ENCODE measurements around the gene BBS1. TPM values are rescaled to one million over a fixed set of nuclear protein-coding genes. Genes with fewer than 3 reads are reported as not detected.

Gene BBS1
- total and polyA plus RNA-seq, 7 experiments from 2014 or later = 9.6 to 38.2 (median 22.7) TPM

- H3K9me3 Mint-ChIP-seq = no peaks in the 10 kb centered on the region
- peaks cover 0 to 81% (median 0%) of the 10 kb centered on the region in 3 experiments for H3K36me3 ChIP-seq (ENCODE audit: control insufficient read depth in 2 of 3, insufficient read depth in 3 of 3, low read length in 3 of 3)
- H3K27ac Mint-ChIP-seq = peak overlapping the region in 1 of 9 donors; percentile 14
- H3K4me3 ChIP-seq (ENCODE audit: low read length) = no peak overlapping the region
- DNase-seq = no peak
- peaks cover 0 to 26% (median 5%) of the 10 kb centered on the region in 5 donors for H3K36me3 Mint-ChIP-seq
- H3K4me3 Mint-ChIP-seq = no peak overlapping the region
- no peaks in the 10 kb centered on the region for H3K4me1 ChIP-seq (ENCODE audit: control insufficient read depth in 2 of 2, insufficient read depth in 2 of 2, low read length in 2 of 2)
- H3K27me3 ChIP-seq (ENCODE audit: control insufficient read depth in 2 of 2, insufficient read depth in 2 of 2, low read length in 2 of 2) = no peaks in the 10 kb centered on the region
- CTCF ChIA-PET = no interaction called here
- no peak for ATAC-seq
- no peaks in the 10 kb centered on the region for H3K27me3 Mint-ChIP-seq
- POLR2A ChIA-PET = interaction anchor here (0.7 kb wide), 1 partner anchor 745 kb away, joined by 3 read pairs; no protein-coding TSS in a partner anchor
- no peaks in the 10 kb centered on the region for H3K9me3 ChIP-seq (ENCODE audit: control insufficient read depth in 2 of 3, low read length in 3 of 3)
- no peaks in the 10 kb centered on the region for H3K4me1 Mint-ChIP-seq
- intact Hi-C loops (cut with micrococcal nuclease) = no loop called here
- no peak overlapping the region for H3K27ac ChIP-seq (ENCODE audit: low read depth, low read length)
These were observed 19.0 kb upstream of the BBS1 start for GRCh38 chr11:66491315-66491935.

GRCh38 chr11:66492161-66492865 lies 18.1 kb upstream of the BBS1 start:
- no peak for DNase-seq
- Histone ChIP-seq H3K36me3 (ENCODE audit: control insufficient read depth in 2 of 3, insufficient read depth in 3 of 3, low read length in 3 of 3) (peaks cover 0 to 79% (median 0%) of the 10 kb centered on the region in 3 experiments), H3K4me3 (ENCODE audit: low read length) (no peak overlapping the region), H3K4me1 (ENCODE audit: control insufficient read depth in 2 of 2, insufficient read depth in 2 of 2, low read length in 2 of 2) (no peaks in the 10 kb centered on the region), H3K9me3 (ENCODE audit: control insufficient read depth in 2 of 3, low read length in 3 of 3) (no peaks in the 10 kb centered on the region), H3K27ac (ENCODE audit: low read depth, low read length) (no peak overlapping the region), H3K27me3 (ENCODE audit: control insufficient read depth in 2 of 2, insufficient read depth in 2 of 2, low read length in 2 of 2) (no peaks in the 10 kb centered on the region)
- no peak overlapping the region for H3K4me3 Mint-ChIP-seq
- peaks cover 0 to 32% (median 7%) of the 10 kb centered on the region in 5 donors for H3K36me3 Mint-ChIP-seq
- H3K27ac Mint-ChIP-seq = no peak overlapping the region
- intact Hi-C loops (cut with micrococcal nuclease) = no loop called here
- POLR2A ChIA-PET = no interaction called here
- ATAC-seq = no peak
- H3K4me1 Mint-ChIP-seq = no peaks in the 10 kb centered on the region
- no peaks in the 10 kb centered on the region for H3K27me3 Mint-ChIP-seq
- CTCF ChIA-PET = no interaction called here
- H3K9me3 Mint-ChIP-seq = no peaks in the 10 kb centered on the region

DNA sequence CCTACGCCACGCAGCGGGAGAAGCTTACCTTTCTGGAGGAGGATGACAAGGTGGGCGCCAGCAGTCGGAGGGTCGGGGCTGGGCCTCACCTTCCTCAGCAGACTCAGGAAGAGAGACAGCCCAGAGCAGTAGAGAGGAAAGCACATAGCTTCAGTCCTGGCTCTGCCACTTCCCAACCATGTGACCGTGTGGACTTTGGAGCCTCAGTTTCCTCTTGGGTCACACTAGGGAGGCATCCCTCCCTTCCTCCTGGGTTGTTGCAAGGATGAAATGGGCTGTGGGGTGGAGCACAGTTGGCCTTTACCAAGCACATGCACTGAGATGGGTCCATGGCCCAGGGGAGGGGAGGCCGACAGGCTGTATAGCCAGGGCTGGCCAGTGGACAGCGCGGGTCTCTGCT lies 17.3 kb upstream of the BBS1 start:
- Histone ChIP-seq H3K36me3 (ENCODE audit: control insufficient read depth in 2 of 3, insufficient read depth in 3 of 3, low read length in 3 of 3) (peaks cover 0 to 75% (median 0%) of the 10 kb centered on the region in 3 experiments), H3K27ac (ENCODE audit: low read depth, low read length) (no peak overlapping the region), H3K27me3 (ENCODE audit: control insufficient read depth in 2 of 2, insufficient read depth in 2 of 2, low read length in 2 of 2) (no peaks in the 10 kb centered on the region), H3K4me3 (ENCODE audit: low read length) (no peak overlapping the region), H3K9me3 (ENCODE audit: control insufficient read depth in 2 of 3, low read length in 3 of 3) (no peaks in the 10 kb centered on the region), H3K4me1 (ENCODE audit: control insufficient read depth in 2 of 2, insufficient read depth in 2 of 2, low read length in 2 of 2) (no peaks in the 10 kb centered on the region)
- peaks cover 0 to 30% (median 7%) of the 10 kb centered on the region in 5 donors for H3K36me3 Mint-ChIP-seq
- DNase-seq (no peak), ATAC-seq (no peak)
- no peak overlapping the region for H3K4me3 Mint-ChIP-seq
- ChIA-PET CTCF (no interaction called here), POLR2A (no interaction called here)
- H3K27me3 Mint-ChIP-seq = no peaks in the 10 kb centered on the region
- H3K27ac Mint-ChIP-seq = no peak overlapping the region
- no peaks in the 10 kb centered on the region for H3K9me3 Mint-ChIP-seq
- intact Hi-C loops (cut with micrococcal nuclease) = no loop called here
- no peaks in the 10 kb centered on the region for H3K4me1 Mint-ChIP-seq

- ChIA-PET CTCF (no interaction called here), POLR2A (no interaction called here)
- Mint-ChIP-seq H3K4me3 (no peak overlapping the region), H3K36me3 (peaks cover 0 to 26% (median 8%) of the 10 kb centered on the region in 5 donors), H3K27me3 (no peaks in the 10 kb centered on the region), H3K9me3 (no peaks in the 10 kb centered on the region), H3K27ac (no peak overlapping the region), H3K4me1 (no peaks in the 10 kb centered on the region)
- Histone ChIP-seq H3K9me3 (ENCODE audit: control insufficient read depth in 2 of 3, low read length in 3 of 3) (no peaks in the 10 kb centered on the region), H3K27me3 (ENCODE audit: control insufficient read depth in 2 of 2, insufficient read depth in 2 of 2, low read length in 2 of 2) (no peaks in the 10 kb centered on the region), H3K4me1 (ENCODE audit: control insufficient read depth in 2 of 2, insufficient read depth in 2 of 2, low read length in 2 of 2) (no peaks in the 10 kb centered on the region), H3K4me3 (ENCODE audit: low read length) (no peak overlapping the region), H3K36me3 (ENCODE audit: control insufficient read depth in 2 of 3, insufficient read depth in 3 of 3, low read length in 3 of 3) (peaks cover 0 to 63% (median 0%) of the 10 kb centered on the region in 3 experiments), H3K27ac (ENCODE audit: low read depth, low read length) (no peak overlapping the region)
- intact Hi-C loops (cut with micrococcal nuclease) = no loop called here
- ATAC-seq = no peak
- DNase-seq = no peak
These were observed 16.0 kb upstream of the BBS1 start for GRCh38 chr11:66494458-66494857.

DNA sequence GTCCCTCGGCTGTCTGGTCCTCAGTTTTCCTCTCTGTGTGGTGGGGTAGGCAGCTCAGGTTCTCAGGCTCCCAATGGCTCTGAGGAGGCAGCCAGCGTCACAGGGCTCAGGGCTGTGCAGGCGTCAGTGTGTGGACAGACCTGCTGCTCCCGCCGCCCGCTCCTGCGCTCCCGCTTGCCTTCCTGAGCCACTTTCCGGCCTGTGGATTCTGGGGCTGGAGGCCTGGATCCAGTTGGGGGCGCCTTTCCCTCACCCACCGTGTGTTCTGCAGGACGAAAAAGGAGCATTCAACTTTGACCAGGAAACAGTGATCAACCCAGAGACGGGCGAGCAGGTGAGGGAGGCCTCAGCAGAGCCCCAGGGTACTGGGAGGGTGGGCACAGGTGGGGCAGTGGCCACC lies 15.5 kb upstream of the BBS1 start:
- peaks cover 0 to 59% (median 0%) of the 10 kb centered on the region in 3 experiments for H3K36me3 ChIP-seq (ENCODE audit: control insufficient read depth in 2 of 3, insufficient read depth in 3 of 3, low read length in 3 of 3)
- Mint-ChIP-seq H3K27me3 (no peaks in the 10 kb centered on the region), H3K36me3 (peaks cover 0 to 28% (median 9%) of the 10 kb centered on the region in 5 donors), H3K27ac (no peak overlapping the region), H3K4me1 (no peaks in the 10 kb centered on the region), H3K4me3 (no peak overlapping the region), H3K9me3 (no peaks in the 10 kb centered on the region)
- ChIA-PET POLR2A (no interaction called here), CTCF (no interaction called here)
- intact Hi-C loops (cut with micrococcal nuclease) = no loop called here
- DNase-seq (no peak), ATAC-seq (no peak)
- no peaks in the 10 kb centered on the region for H3K9me3 ChIP-seq (ENCODE audit: control insufficient read depth in 2 of 3, low read length in 3 of 3)
- no peak overlapping the region for H3K27ac ChIP-seq (ENCODE audit: low read depth, low read length)
- H3K4me3 ChIP-seq (ENCODE audit: low read length) = no peak overlapping the region
- H3K27me3 ChIP-seq (ENCODE audit: control insufficient read depth in 2 of 2, insufficient read depth in 2 of 2, low read length in 2 of 2) = no peaks in the 10 kb centered on the region
- H3K4me1 ChIP-seq (ENCODE audit: control insufficient read depth in 2 of 2, insufficient read depth in 2 of 2, low read length in 2 of 2) = no peaks in the 10 kb centered on the region

GRCh38 chr11:66495401-66495854 lies 15.0 kb upstream of the BBS1 start:
- H3K4me1 ChIP-seq (ENCODE audit: control insufficient read depth in 2 of 2, insufficient read depth in 2 of 2, low read length in 2 of 2) = no peaks in the 10 kb centered on the region
- no peaks in the 10 kb centered on the region for H3K9me3 ChIP-seq (ENCODE audit: control insufficient read depth in 2 of 3, low read length in 3 of 3)
- Mint-ChIP-seq H3K9me3 (no peaks in the 10 kb centered on the region), H3K27me3 (no peaks in the 10 kb centered on the region), H3K36me3 (peaks cover 0 to 29% (median 8%) of the 10 kb centered on the region in 5 donors), H3K4me1 (no peaks in the 10 kb centered on the region), H3K27ac (no peak overlapping the region), H3K4me3 (no peak overlapping the region)
- H3K36me3 ChIP-seq (ENCODE audit: control insufficient read depth in 2 of 3, insufficient read depth in 3 of 3, low read length in 3 of 3) = peaks cover 0 to 59% (median 0%) of the 10 kb centered on the region in 3 experiments
- DNase-seq (no peak), ATAC-seq (no peak)
- intact Hi-C loops (cut with micrococcal nuclease) = no loop called here
- CTCF ChIA-PET = no interaction called here
- no peaks in the 10 kb centered on the region for H3K27me3 ChIP-seq (ENCODE audit: control insufficient read depth in 2 of 2, insufficient read depth in 2 of 2, low read length in 2 of 2)
- H3K4me3 ChIP-seq (ENCODE audit: low read length) = no peak overlapping the region
- POLR2A ChIA-PET = no interaction called here
- H3K27ac ChIP-seq (ENCODE audit: low read depth, low read length) = no peak overlapping the region

DNA sequence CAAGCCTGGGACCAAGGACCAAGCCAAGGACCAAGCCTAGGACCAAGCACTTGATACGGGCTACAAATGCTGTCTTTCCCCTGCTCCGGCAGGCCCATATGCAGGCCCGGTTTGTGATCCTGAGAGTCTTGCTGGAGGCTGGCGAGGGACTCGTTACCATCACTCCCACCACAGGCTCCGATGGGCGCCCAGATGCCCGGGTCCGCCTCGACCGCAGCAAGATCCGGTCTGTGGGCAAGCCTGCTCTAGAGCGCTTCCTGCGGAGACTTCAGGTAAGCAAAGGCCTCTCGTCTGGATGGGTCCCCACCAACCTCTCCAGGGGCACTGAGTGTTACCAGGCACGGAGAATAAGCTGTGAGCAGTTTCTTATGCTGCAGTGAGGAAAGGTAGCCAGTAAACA lies 13.2 kb upstream of the BBS1 start:
- no peaks in the 10 kb centered on the region for H3K4me1 Mint-ChIP-seq
- no peak overlapping the region for H3K4me3 ChIP-seq (ENCODE audit: low read length)
- POLR2A ChIA-PET = no interaction called here
- ATAC-seq = no peak
- H3K27me3 ChIP-seq (ENCODE audit: control insufficient read depth in 2 of 2, insufficient read depth in 2 of 2, low read length in 2 of 2) = no peaks in the 10 kb centered on the region
- H3K27ac ChIP-seq (ENCODE audit: low read depth, low read length) = no peak overlapping the region
- H3K27me3 Mint-ChIP-seq = no peaks in the 10 kb centered on the region
- CTCF ChIA-PET = no interaction called here
- H3K27ac Mint-ChIP-seq = no peak overlapping the region
- DNase-seq = no peak
- peaks cover 0 to 44% (median 0%) of the 10 kb centered on the region in 3 experiments for H3K36me3 ChIP-seq (ENCODE audit: control insufficient read depth in 2 of 3, insufficient read depth in 3 of 3, low read length in 3 of 3)
- H3K9me3 ChIP-seq (ENCODE audit: control insufficient read depth in 2 of 3, low read length in 3 of 3) = no peaks in the 10 kb centered on the region
- H3K4me3 Mint-ChIP-seq = no peak overlapping the region
- peaks cover 0 to 33% (median 8%) of the 10 kb centered on the region in 5 donors for H3K36me3 Mint-ChIP-seq
- H3K4me1 ChIP-seq (ENCODE audit: control insufficient read depth in 2 of 2, insufficient read depth in 2 of 2, low read length in 2 of 2) = no peaks in the 10 kb centered on the region
- no peaks in the 10 kb centered on the region for H3K9me3 Mint-ChIP-seq
- intact Hi-C loops (cut with micrococcal nuclease) = no loop called here
